ENCODE measurements around the gene VAC14. TPM values are rescaled to one million over a fixed set of nuclear protein-coding genes. Genes with fewer than 3 reads are reported as not detected.
A peak's percentile ranks its signal among the peaks of the same experiment; 100 is the strongest.

Gene VAC14
- polyA plus RNA-seq, 6 donors from 2014 or later, result 29.3 to 64.6 (median 38.7) TPM

- peaks cover 1 to 5% (median 2%) of the 10 kb centered on the region in 3 donors for H3K4me1 Mint-ChIP-seq
Observed at GRCh38 chr16:70658921-70659320, 142.0 kb downstream of the VAC14 start.

DNA sequence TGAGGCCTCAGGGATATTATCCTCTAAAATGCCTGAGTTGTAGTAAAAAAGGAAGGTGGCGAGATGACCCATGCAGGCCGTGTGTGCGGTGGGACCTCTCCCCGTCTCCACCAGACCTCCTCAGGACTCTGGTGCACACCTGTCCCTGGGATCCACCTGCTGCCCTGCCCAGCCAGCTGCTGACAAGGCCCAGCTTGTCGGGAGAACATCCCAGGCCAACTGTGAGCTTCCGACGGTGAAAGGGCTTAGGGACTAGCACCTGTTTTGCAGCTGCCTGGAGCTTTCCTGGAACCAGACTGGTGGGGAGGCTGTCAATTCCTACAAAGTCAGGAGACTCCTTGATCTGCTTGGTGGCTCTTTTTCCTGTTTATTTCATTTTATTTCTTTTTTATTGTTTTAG is 143.0 kb downstream of the VAC14 start:
- Mint-ChIP-seq H3K27me3 (peaks cover 4 to 10% (median 8%) of the 10 kb centered on the region in 3 donors), H3K4me3 (no peak overlapping the region), H3K9me3 (no peaks in the 10 kb centered on the region), H3K4me1 (peaks cover 5 to 9% (median 6%) of the 10 kb centered on the region in 3 donors), H3K27ac (no peak overlapping the region), H3K36me3 (no peaks in the 10 kb centered on the region)
- no peak for ATAC-seq (ENCODE audit: low read depth in 2 of 2)
- DNase-seq, result no peak

More at GRCh38 chr16:70658921-70659320, 142.0 kb downstream of the VAC14 start:
- DNase-seq (no peak), ATAC-seq (ENCODE audit: low read depth in 2 of 2) (no peak)
- no peak overlapping the region for H3K27ac Mint-ChIP-seq
- no peaks in the 10 kb centered on the region for H3K36me3 Mint-ChIP-seq
- peaks cover under 1 to 6% (median 2%) of the 10 kb centered on the region in 3 donors for H3K27me3 Mint-ChIP-seq
- H3K4me3 Mint-ChIP-seq, result no peak overlapping the region
- H3K9me3 Mint-ChIP-seq, result no peaks in the 10 kb centered on the region

DNA sequence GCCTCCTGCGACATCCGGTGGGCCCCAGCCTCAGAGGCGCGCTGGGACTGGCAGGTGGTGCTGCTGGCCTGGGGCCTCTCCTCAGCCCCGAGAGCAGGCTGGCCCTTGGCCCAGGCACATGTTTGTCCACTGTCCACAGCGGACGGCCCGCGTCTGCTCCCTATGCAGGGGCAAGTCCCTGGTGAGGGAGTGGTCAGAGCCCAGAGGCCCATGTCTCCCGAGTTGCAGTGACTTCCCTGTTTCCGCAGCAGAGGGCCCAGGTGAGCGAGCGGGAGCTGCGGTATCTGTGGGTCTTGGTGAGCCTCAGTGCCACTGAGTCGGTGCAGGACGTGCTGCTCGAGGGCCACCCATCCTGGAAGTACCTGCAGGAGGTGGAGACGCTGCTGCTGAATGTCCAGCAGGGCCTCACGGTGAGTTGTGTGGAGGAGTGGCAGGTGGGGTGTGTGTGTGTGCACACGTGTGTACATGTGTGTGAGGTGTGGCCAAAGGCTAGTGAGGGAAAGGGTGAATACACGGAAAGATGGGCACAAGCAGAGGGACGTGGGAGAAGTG is 144.2 kb downstream of the VAC14 start:
- no peak for DNase-seq
- H3K36me3 Mint-ChIP-seq, result no peaks in the 10 kb centered on the region
- H3K4me1 Mint-ChIP-seq, result peaks cover 5 to 9% (median 6%) of the 10 kb centered on the region in 3 donors
- H3K9me3 Mint-ChIP-seq, result no peaks in the 10 kb centered on the region
- no peak overlapping the region for H3K27ac Mint-ChIP-seq
- H3K4me3 Mint-ChIP-seq, result no peak overlapping the region
- H3K27me3 Mint-ChIP-seq, result peaks cover 4 to 10% (median 8%) of the 10 kb centered on the region in 3 donors
- no peak for ATAC-seq (ENCODE audit: low read depth in 2 of 2)

- DNase-seq, result no peak
- no peak overlapping the region for H3K27ac Mint-ChIP-seq
- no peak for ATAC-seq (ENCODE audit: low read depth in 2 of 2)
- H3K9me3 Mint-ChIP-seq, result no peaks in the 10 kb centered on the region
- H3K36me3 Mint-ChIP-seq, result no peaks in the 10 kb centered on the region
- H3K4me3 Mint-ChIP-seq, result no peak overlapping the region
- H3K27me3 Mint-ChIP-seq, result peaks cover 4 to 10% (median 8%) of the 10 kb centered on the region in 3 donors
- H3K4me1 Mint-ChIP-seq, result peaks cover 5 to 9% (median 6%) of the 10 kb centered on the region in 3 donors
Observed at GRCh38 chr16:70656065-70656711, 144.8 kb downstream of the VAC14 start.

DNA sequence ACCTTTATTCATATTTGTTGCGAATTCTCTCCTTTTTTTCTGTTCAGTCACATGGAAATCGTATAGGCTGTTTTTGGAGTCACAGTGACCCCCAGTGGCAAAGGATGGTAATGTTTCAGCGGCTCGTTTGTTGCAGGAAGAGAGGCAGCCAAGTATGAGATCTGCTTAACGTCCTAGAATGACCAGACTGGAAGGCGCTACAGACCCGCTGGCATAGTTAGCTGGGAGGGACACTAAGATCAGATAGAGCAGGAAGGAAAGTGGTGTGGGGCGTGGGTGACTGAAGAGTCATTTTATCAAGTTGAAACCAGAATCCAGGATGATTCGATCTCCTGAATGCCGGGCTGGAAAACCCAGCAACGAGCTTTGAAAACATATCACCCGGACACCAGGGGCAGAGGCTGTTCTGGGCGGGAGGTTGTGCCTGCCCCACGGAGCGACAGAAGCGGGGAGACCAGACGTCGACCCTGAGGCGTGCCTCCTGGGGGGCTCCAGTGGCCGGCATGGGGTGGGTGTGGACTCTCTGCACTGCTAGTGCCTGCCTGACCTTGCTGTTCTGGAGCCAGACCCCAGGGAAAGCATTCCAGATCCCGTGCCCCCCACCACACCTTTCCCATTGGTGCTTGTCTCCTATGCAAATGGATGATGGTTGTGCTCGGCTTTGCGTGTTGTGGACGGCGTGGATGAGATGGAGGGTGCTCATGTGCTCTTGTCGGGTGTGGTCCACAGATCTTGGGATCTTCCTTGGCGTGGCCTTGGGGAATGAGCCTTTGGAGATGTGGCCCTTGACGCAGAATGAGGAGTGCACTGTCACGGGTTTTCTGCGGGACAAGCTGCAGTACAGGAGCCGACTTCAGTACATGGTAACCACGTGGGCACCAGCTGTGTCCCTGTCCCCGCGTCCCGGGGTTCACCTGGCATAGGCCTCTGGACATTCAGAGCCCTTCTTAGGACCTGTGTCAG is 146.9 kb downstream of the VAC14 start:
- Mint-ChIP-seq H3K4me3 (peak overlapping the region in 7 of 8 donors; percentile 5 to 87 (median 65)), H3K9me3 (no peaks in the 10 kb centered on the region), H3K27me3 (peaks cover 4 to 10% (median 8%) of the 10 kb centered on the region in 3 donors), H3K4me1 (peaks cover 5 to 9% (median 6%) of the 10 kb centered on the region in 3 donors), H3K27ac (no peak overlapping the region), H3K36me3 (no peaks in the 10 kb centered on the region)
- peak; percentile 66 for DNase-seq
- ATAC-seq (ENCODE audit: low read depth in 2 of 2), result peak; percentile 49 to 70

DNA sequence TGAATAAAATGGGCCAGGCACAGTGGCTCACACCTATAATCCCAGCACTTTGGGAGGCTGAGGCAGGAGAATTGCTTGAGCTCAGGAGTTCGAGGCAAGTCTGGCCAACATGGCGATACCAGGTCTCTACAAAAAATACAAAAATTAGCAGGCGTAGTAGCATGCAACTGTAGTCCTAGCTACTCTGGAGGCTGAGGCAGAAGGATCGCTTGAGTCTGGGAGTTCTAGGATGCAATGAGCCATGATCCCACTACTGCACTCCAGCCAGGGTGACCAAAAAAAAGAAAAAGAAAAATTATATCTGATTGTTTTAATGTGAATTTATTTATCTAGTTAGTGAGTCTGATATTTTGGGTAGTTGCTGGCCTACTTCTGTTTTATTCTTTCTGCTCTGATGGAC is 147.6 kb downstream of the VAC14 start:
- peaks cover 5 to 9% (median 6%) of the 10 kb centered on the region in 3 donors for H3K4me1 Mint-ChIP-seq
- H3K4me3 Mint-ChIP-seq, result peak overlapping the region in 1 of 8 donors; percentile 5
- no peaks in the 10 kb centered on the region for H3K9me3 Mint-ChIP-seq
- no peaks in the 10 kb centered on the region for H3K36me3 Mint-ChIP-seq
- ATAC-seq (ENCODE audit: low read depth in 2 of 2), result no peak
- H3K27me3 Mint-ChIP-seq, result peaks cover 8 to 10% (median 9%) of the 10 kb centered on the region in 3 donors
- no peak for DNase-seq
- no peak overlapping the region for H3K27ac Mint-ChIP-seq

GRCh38 chr16:70652322-70652721 is 148.6 kb downstream of the VAC14 start:
- no peak for DNase-seq
- Mint-ChIP-seq H3K27me3 (peaks cover 9 to 15% (median 14%) of the 10 kb centered on the region in 3 donors), H3K36me3 (no peaks in the 10 kb centered on the region), H3K4me3 (no peak overlapping the region), H3K4me1 (peaks cover 5 to 9% (median 6%) of the 10 kb centered on the region in 3 donors), H3K27ac (no peak overlapping the region), H3K9me3 (no peaks in the 10 kb centered on the region)
- ATAC-seq (ENCODE audit: low read depth in 2 of 2), result no peak

GRCh38 chr16:70651524-70651923 is 149.4 kb downstream of the VAC14 start:
- Mint-ChIP-seq H3K27me3 (peaks cover 9 to 14% (median 11%) of the 10 kb centered on the region in 3 donors), H3K27ac (no peak overlapping the region), H3K36me3 (no peaks in the 10 kb centered on the region), H3K4me3 (no peak overlapping the region), H3K9me3 (no peaks in the 10 kb centered on the region), H3K4me1 (peaks cover 5 to 9% (median 6%) of the 10 kb centered on the region in 3 donors)
- DNase-seq (no peak), ATAC-seq (ENCODE audit: low read depth in 2 of 2) (no peak)

GRCh38 chr16:70650216-70650615 is 150.7 kb downstream of the VAC14 start:
- peaks cover 5 to 9% (median 6%) of the 10 kb centered on the region in 3 donors for H3K4me1 Mint-ChIP-seq
- ATAC-seq (ENCODE audit: low read depth in 2 of 2) (no peak), DNase-seq (no peak)
- peaks cover 9 to 14% (median 11%) of the 10 kb centered on the region in 3 donors for H3K27me3 Mint-ChIP-seq
- no peak overlapping the region for H3K4me3 Mint-ChIP-seq
- no peaks in the 10 kb centered on the region for H3K9me3 Mint-ChIP-seq
- no peaks in the 10 kb centered on the region for H3K36me3 Mint-ChIP-seq
- peak overlapping the region in 1 of 6 donors; percentile 4 for H3K27ac Mint-ChIP-seq

DNA sequence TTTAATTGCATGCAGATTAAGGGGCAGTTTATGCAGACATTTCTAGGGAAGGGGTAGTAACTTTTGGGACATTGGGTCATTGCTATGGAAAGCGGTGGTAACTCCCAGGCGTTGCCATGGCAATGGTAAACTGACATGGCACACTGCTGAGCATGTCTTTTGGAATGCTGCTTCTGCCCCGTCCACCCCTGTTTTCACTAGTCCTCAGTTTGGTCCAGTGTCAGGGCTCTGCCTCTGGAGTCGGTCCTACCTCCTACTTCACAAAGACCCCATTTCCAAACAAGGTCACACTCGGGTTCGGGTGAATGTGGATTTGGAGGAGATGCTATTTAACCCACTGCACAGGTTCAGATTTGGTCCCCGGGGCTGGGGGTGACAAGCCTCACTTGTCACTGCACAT is 151.7 kb downstream of the VAC14 start:
- DNase-seq, result no peak
- Mint-ChIP-seq H3K27ac (no peak overlapping the region), H3K36me3 (no peaks in the 10 kb centered on the region), H3K4me1 (peaks cover 5 to 7% (median 6%) of the 10 kb centered on the region in 3 donors), H3K27me3 (peaks cover 9 to 14% (median 11%) of the 10 kb centered on the region in 3 donors), H3K9me3 (no peaks in the 10 kb centered on the region), H3K4me3 (peak overlapping the region in 1 of 8 donors; percentile 67)
- no peak for ATAC-seq (ENCODE audit: low read depth in 2 of 2)

DNA sequence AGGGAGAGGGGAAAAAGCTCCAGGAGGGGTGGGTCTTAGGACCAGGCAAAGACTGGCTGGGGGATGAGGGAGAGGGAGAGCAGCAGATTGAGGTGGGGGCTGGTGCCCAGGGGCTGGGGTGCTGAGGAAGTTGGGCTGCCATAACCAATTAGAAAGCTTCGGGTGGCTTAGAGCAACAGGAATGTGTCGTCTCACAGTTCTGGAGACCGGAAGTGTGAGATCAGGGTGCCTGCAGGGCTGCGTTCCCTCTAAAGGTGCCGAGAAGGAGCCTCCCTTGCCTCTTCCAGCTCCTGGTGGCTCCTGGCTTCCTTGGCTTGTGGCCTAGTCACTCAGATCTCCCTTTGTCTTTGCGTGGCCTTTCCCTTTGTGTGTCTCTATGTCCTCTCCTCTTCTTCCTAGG is 152.4 kb downstream of the VAC14 start:
- Mint-ChIP-seq H3K9me3 (no peaks in the 10 kb centered on the region), H3K27me3 (peaks cover 5 to 8% (median 6%) of the 10 kb centered on the region in 3 donors), H3K4me1 (peaks cover under 1 to 1% (median 1%) of the 10 kb centered on the region in 3 donors), H3K27ac (no peak overlapping the region), H3K36me3 (no peaks in the 10 kb centered on the region), H3K4me3 (no peak overlapping the region)
- no peak for DNase-seq
- ATAC-seq (ENCODE audit: low read depth in 2 of 2), result no peak

GRCh38 chr16:70647441-70648359 is 153.3 kb downstream of the VAC14 start:
- no peaks in the 10 kb centered on the region for H3K4me1 Mint-ChIP-seq
- ATAC-seq (ENCODE audit: low read depth in 2 of 2) (no peak), DNase-seq (no peak)
- H3K27me3 Mint-ChIP-seq, result peaks cover 5 to 8% (median 7%) of the 10 kb centered on the region in 3 donors
- no peaks in the 10 kb centered on the region for H3K36me3 Mint-ChIP-seq
- H3K4me3 Mint-ChIP-seq, result no peak overlapping the region
- H3K27ac Mint-ChIP-seq, result no peak overlapping the region
- H3K9me3 Mint-ChIP-seq, result no peaks in the 10 kb centered on the region

All from naive B cell (primary cell).